CD4-positive, CD25-positive, alpha-beta regulatory T cell (primary cell): ENCODE results near the gene SCRN1. TPM values are rescaled to one million over a fixed set of nuclear protein-coding genes. Genes with fewer than 3 reads are reported as not detected.
A peak's percentile ranks its signal among the peaks of the same experiment; 100 is the strongest.

Source experiments
- ATAC-seq, 2 donors: fragments of 150-1000 bp; cut with Tn5 transposase; one replicate each; pipeline ENCODE4 v1.10.0; 2021; ENCODE audit warnings: low read depth in 2 of 2, moderate number of reproducible peaks in 2 of 2, moderate library complexity in 1 of 2
- DNase-seq, 3 donors: peaks; one replicate each; pipeline versions ENCODE4 v3.0.0 to v3.0.0-alpha.2; 2012 to 2022; ENCODE audit warnings: mixed read lengths in 1 of 3
- H3K27ac ChIP-seq: one replicate; pipeline ENCODE4 v1.7.0; 2013; ENCODE audit warnings: mild to moderate bottlenecking, low read length; ENCODE audit not compliant: insufficient read depth, poor library complexity, severe bottlenecking
- H3K27me3 ChIP-seq: one replicate; pipeline ENCODE4 v1.7.0; 2013; ENCODE audit warnings: low read length; ENCODE audit not compliant: control insufficient read depth, insufficient read depth
- H3K36me3 ChIP-seq: one replicate; pipeline ENCODE4 v1.7.0; 2013; ENCODE audit warnings: mild to moderate bottlenecking, low read length, moderate library complexity; ENCODE audit not compliant: control insufficient read depth, insufficient read depth
- H3K4me1 ChIP-seq: 2 replicates; pipeline ENCODE4 v1.7.0; 2013; ENCODE audit warnings: mild to moderate bottlenecking, low read length; ENCODE audit not compliant: insufficient read depth, control insufficient read depth, poor library complexity, severe bottlenecking
- H3K4me3 ChIP-seq: one replicate; pipeline ENCODE4 v1.7.0; 2013; ENCODE audit warnings: low read depth, mild to moderate bottlenecking, low read length, moderate library complexity
- H3K9me3 ChIP-seq, 2 experiments: 1 replicate in 1 of 2; 2 replicates in 1 of 2; pipeline ENCODE4 v1.7.0; 2013; ENCODE audit warnings: low read length in 2 of 2, mild to moderate bottlenecking in 1 of 2, moderate library complexity in 1 of 2; ENCODE audit not compliant: control insufficient read depth in 2 of 2
- H3K27ac Mint-ChIP-seq, 3 donors: one replicate each; pipeline ENCODE4 v1.8.0; 2020 to 2022; ENCODE audit warnings: mild to moderate bottlenecking in 3 of 3, mixed read lengths in 3 of 3, moderate library complexity in 2 of 3
- H3K27me3 Mint-ChIP-seq: one replicate; pipeline ENCODE4 v1.8.0; 2022; ENCODE audit warnings: mild to moderate bottlenecking, mixed read lengths
- H3K36me3 Mint-ChIP-seq: one replicate; pipeline ENCODE4 v1.8.0; 2020; ENCODE audit warnings: mixed read lengths
- H3K4me1 Mint-ChIP-seq, 4 donors: one replicate each; pipeline ENCODE4 v1.8.0; 2020 to 2022; ENCODE audit warnings: mixed read lengths in 4 of 4, mild to moderate bottlenecking in 1 of 4
- H3K4me3 Mint-ChIP-seq, 4 donors: one replicate each; pipeline ENCODE4 v1.8.0; 2020 to 2022; ENCODE audit warnings: mild to moderate bottlenecking in 4 of 4, mixed read lengths in 4 of 4, moderate library complexity in 3 of 4
- H3K9me3 Mint-ChIP-seq, 7 donors: one replicate each; pipeline ENCODE4 v1.8.0; 2020 to 2022; ENCODE audit warnings: mixed read lengths in 7 of 7, mild to moderate bottlenecking in 3 of 7, moderate library complexity in 2 of 7
- polyA plus RNA-seq, 4 donors: library from polyadenylated mRNA; unstranded; fragments of 300-500 nt; fragmentation: Illumina TruSeq; gene quantifications; one replicate each; pipeline ENCODE4 v1.2.3, GENCODE V29; 2021
- total RNA-seq: library from RNA; stranded (reverse); gene quantifications from one replicate; pipeline ENCODE4 v1.2.3, GENCODE V29; 2022

Gene SCRN1
- total and polyA plus RNA-seq, 5 donors from 2014 or later: 0.91 to 2.1 (median 1.9) TPM

DNA sequence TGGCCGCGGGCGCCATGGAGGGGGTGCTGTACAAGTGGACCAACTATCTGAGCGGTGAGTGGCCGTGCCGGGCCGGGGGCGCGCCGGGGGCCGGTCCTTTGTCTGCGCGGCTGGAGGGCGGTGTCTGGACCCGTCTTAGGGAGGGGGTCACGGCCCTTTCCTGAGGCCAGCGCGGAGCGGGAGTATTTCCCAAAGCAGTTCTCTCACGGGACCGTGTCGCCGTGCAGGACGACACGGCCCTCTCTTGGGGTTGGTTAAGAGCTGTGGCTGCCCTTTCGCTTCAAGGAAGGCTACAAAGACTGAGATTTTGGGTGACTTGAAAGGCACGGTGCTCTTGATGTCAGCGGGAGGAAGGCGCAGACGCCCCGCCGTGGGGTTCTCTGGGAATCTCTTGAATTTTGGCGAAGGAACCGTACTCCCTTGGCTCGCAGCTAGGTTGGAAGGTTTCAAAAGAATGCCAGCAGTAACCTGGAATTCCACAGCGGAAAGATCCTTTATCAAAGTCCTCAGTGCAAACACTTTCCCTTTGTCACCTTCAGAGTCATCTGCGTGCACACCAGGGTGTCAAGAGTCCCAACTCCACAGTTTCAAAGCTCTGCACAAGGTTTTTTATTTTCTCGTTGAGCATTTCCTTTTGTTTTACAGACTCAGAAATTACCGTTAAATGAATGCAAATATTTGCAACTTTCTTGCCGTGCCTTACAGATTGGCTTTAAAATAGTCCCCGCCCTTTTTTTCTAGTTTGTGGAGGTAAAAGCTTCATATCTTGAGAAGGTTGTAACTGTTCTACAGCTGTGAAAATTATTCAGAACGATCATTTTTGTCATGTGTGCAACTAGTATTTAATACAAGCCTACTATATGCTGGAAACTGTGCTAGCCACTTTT is 39.4 kb upstream of the SCRN1 start:
- Histone ChIP-seq H3K9me3 (no peaks in the 10 kb centered on the region), H3K27me3 (no peaks in the 10 kb centered on the region), H3K36me3 (no peaks in the 10 kb centered on the region), H3K4me1 (peaks cover 42% of the 10 kb centered on the region), H3K27ac (peak overlapping the region; percentile 83), H3K4me3 (peak overlapping the region; percentile 86)
- DNase-seq: peak in 2 of 3 donors; percentile 51 to 66
- no peak for ATAC-seq
- Mint-ChIP-seq H3K4me1 (peaks cover 20 to 36% (median 30%) of the 10 kb centered on the region in 4 donors), H3K27me3 (no peaks in the 10 kb centered on the region), H3K27ac (peak overlapping the region in 1 of 3 donors; percentile 6), H3K4me3 (no peak overlapping the region), H3K36me3 (no peaks in the 10 kb centered on the region), H3K9me3 (no peaks in the 10 kb centered on the region)

DNA sequence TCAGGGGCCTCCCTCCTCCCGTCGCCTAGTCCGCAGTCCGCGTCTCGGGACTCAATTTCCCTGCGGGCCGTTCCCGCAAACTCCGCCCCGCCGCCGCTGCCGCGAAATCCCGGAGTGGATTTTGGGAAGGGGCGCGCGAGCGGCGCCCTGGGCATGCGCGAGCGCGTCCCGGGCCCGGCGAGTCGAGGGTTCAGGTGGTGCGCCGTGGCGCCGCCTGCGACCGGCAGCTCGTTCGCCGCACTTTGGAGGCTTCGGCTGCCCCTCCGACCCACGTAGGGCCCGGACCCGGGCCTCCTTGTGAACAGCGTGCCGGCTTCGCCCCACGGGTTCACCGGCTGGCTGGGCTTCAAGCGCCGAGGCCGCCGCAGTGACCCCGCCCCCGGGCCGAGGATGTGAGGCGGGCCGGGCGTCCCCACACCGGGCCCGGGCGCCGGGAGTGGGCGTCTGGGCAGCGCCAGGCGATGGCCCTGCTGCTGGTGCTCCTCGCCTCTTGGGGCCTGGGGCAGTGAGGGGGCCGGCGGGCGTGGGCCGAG is 38.7 kb upstream of the SCRN1 start, which contains the start of gene PLEKHA8:
PLEKHA8 (plus strand) TSS at position 197 of the 533 bp plus-strand sequence. CDS start 351 bp downstream, outside the sequence.
- peak; percentile 82 to 92 (median 90) for DNase-seq
- peak within 1 kb of the TSS; percentile 64 to 94 (median 87) for H3K27ac Mint-ChIP-seq
- peaks cover 20 to 43% (median 34%) of the 10 kb centered on the region in 4 donors for H3K4me1 Mint-ChIP-seq
- H3K4me3 ChIP-seq: peak within 1 kb of the TSS; percentile 100
- H3K4me3 Mint-ChIP-seq: peak within 1 kb of the TSS in 2 of 4 donors; percentile 93 to 97
- peaks cover 42% of the 10 kb centered on the region for H3K4me1 ChIP-seq
- H3K27me3 Mint-ChIP-seq: no peaks in the 10 kb centered on the region
- no peaks in the 10 kb centered on the region for H3K9me3 Mint-ChIP-seq
- H3K27me3 ChIP-seq: no peaks in the 10 kb centered on the region
- H3K9me3 ChIP-seq: no peaks in the 10 kb centered on the region
- peak; percentile 37 to 43 for ATAC-seq
- no peaks in the 10 kb centered on the region for H3K36me3 ChIP-seq
- H3K27ac ChIP-seq: peak within 1 kb of the TSS; percentile 83
- H3K36me3 Mint-ChIP-seq: peaks cover 3% of the 10 kb centered on the region

DNA sequence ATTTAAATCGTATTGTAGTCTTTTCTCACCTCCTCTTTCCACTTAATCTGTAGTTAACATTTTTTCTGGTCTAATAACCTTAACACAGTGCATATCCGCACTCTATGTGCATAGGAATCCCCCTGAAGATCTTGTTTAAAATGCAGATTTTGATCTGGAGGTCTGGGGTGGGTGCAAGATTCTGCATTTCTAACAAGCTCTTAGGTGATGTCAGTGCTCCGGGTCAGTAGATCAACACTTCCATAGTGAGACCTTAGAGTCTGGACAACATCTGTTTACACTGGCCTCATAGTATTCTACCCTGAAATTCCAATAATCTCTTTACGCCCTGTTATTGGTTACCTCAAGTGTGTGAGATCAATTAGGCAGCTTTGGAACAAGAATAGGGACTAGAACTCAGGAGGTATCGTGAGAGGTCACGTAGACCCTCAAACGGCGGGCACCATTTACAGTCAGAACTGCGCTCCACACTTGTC is 38.2 kb upstream of the SCRN1 start:
- DNase-seq (no peak), ATAC-seq (no peak)
- H3K36me3 ChIP-seq: no peaks in the 10 kb centered on the region
- peaks cover 3% of the 10 kb centered on the region for H3K36me3 Mint-ChIP-seq
- H3K9me3 Mint-ChIP-seq: no peaks in the 10 kb centered on the region
- peaks cover 42% of the 10 kb centered on the region for H3K4me1 ChIP-seq
- H3K27me3 ChIP-seq: no peaks in the 10 kb centered on the region
- H3K27ac Mint-ChIP-seq: peak overlapping the region; percentile 46 to 94 (median 87)
- H3K4me1 Mint-ChIP-seq: peaks cover 20 to 45% (median 38%) of the 10 kb centered on the region in 4 donors
- peak overlapping the region; percentile 83 for H3K27ac ChIP-seq
- no peaks in the 10 kb centered on the region for H3K27me3 Mint-ChIP-seq
- no peaks in the 10 kb centered on the region for H3K9me3 ChIP-seq
- H3K4me3 Mint-ChIP-seq: peak overlapping the region in 2 of 4 donors; percentile 93 to 97
- peak overlapping the region; percentile 100 for H3K4me3 ChIP-seq

DNA sequence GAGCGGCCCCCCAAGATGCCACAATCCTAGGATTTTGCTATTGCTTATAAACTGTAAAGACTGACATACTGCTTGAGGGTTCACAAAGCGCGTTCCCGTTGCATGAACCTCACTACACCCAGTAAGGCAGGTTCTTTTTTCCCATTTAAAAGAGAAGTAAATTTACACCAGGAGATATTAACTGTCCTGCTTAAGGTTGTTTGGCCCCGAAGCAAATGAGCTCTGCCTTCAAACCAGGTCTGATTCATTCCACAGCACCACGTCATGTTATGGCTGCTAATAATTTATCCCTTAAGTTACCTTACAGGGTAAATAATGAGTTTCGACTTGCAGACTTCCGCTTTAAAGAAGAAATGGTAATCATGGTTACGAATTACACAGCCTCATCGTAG is 37.5 kb upstream of the SCRN1 start:
- H3K27me3 ChIP-seq: no peaks in the 10 kb centered on the region
- Mint-ChIP-seq H3K9me3 (no peaks in the 10 kb centered on the region), H3K4me1 (peaks cover 14 to 40% (median 36%) of the 10 kb centered on the region in 4 donors), H3K36me3 (peaks cover 3% of the 10 kb centered on the region), H3K27me3 (no peaks in the 10 kb centered on the region), H3K4me3 (peak overlapping the region in 2 of 4 donors; percentile 93 to 97), H3K27ac (peak overlapping the region; percentile 64 to 94 (median 87))
- H3K36me3 ChIP-seq: no peaks in the 10 kb centered on the region
- H3K27ac ChIP-seq: peak overlapping the region; percentile 83
- DNase-seq (peak; percentile 27 to 74 (median 71)), ATAC-seq (peak; percentile 29 to 52)
- H3K4me1 ChIP-seq: peaks cover 42% of the 10 kb centered on the region
- H3K9me3 ChIP-seq: no peaks in the 10 kb centered on the region
- H3K4me3 ChIP-seq: peak overlapping the region; percentile 100

DNA sequence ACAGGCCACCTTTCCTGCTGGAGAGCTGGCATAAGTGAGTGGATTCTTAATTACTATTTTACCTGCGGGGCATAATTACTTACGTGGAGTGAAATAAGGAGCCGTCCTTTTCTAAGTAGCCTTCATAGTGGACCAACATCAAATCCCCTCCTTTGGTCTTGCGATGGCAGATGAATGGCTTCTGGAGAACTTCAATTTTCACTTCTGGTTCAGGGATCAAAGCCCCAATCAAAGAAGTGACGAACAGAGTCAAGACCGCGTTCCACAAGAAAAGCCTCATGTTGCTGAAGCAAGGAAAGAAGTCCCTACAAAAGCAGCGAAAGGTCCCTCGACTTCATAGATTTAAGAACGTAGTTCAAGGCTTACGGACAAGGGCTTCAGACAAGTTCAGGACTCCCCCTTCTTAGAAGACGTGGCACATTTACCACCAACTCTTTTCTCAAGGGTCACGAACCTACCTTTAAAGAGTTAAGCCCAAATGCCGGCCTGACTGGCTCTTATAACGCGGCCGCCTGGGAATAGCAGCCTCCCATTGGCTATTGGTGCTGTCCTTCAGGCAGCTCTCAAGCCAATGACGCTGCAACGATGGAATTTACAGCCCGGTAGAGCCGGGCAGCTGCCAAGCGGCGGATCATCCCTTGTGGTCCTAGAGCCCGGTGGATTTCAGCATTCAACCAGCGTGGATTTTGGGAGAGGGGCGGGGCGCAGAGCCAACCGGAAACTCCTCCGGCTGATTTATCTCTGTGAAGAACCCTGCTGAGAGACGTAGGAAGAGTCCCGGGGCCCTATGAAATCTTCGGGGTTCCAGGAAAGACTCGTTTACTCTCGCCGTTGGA is 36.8 kb upstream of the SCRN1 start, which contains the start of gene FKBP14:
FKBP14 (minus strand) TSS at position 474 of the 836 bp plus-strand sequence; CDS start at position 280, 194 bp downstream.
- H3K27me3 ChIP-seq: no peaks in the 10 kb centered on the region
- Mint-ChIP-seq H3K4me3 (peak within 1 kb of the TSS in 2 of 4 donors; percentile 93 to 97), H3K36me3 (peaks cover 3% of the 10 kb centered on the region), H3K27ac (peak within 1 kb of the TSS; percentile 87 to 94 (median 90)), H3K9me3 (no peaks in the 10 kb centered on the region), H3K4me1 (peaks cover 14 to 40% (median 36%) of the 10 kb centered on the region in 4 donors), H3K27me3 (no peaks in the 10 kb centered on the region)
- H3K9me3 ChIP-seq: no peaks in the 10 kb centered on the region
- H3K36me3 ChIP-seq: no peaks in the 10 kb centered on the region
- H3K4me3 ChIP-seq: peak within 1 kb of the TSS; percentile 100
- ATAC-seq (peak; percentile 84 to 89), DNase-seq (peak; percentile 87 to 99 (median 91))
- H3K4me1 ChIP-seq: peaks cover 42% of the 10 kb centered on the region
- peak within 1 kb of the TSS; percentile 83 for H3K27ac ChIP-seq

DNA sequence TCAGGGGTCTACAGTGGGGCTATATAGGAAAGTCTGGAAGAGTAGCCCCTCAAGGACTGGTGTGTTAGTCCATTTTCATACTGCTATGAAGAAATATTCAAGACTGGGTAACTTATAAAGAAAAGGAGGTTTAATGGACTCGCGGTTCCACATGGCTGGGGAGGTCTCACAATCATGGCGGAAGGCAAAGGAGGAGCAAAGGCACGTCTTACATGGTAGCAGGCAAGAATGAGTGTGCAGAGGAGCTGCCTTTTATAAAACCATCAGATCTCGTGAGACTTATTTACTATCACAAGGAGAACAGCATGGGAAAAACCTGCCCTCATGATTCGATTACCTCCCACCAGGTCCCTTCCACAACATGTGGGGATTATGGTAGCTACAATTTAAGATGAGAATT is 33.9 kb upstream of the SCRN1 start:
- no peak overlapping the region for H3K4me3 ChIP-seq
- Mint-ChIP-seq H3K4me3 (peak overlapping the region in 2 of 4 donors; percentile 36 to 81), H3K27ac (peak overlapping the region in 1 of 3 donors; percentile 19), H3K36me3 (peaks cover 5% of the 10 kb centered on the region), H3K4me1 (peaks cover 14 to 46% (median 43%) of the 10 kb centered on the region in 4 donors), H3K27me3 (no peaks in the 10 kb centered on the region), H3K9me3 (no peaks in the 10 kb centered on the region)
- peaks cover 24% of the 10 kb centered on the region for H3K4me1 ChIP-seq
- H3K27me3 ChIP-seq: no peaks in the 10 kb centered on the region
- no peak overlapping the region for H3K27ac ChIP-seq
- no peak for ATAC-seq
- DNase-seq: no peak
- peaks cover under 1% of the 10 kb centered on the region for H3K36me3 ChIP-seq
- no peaks in the 10 kb centered on the region for H3K9me3 ChIP-seq

DNA sequence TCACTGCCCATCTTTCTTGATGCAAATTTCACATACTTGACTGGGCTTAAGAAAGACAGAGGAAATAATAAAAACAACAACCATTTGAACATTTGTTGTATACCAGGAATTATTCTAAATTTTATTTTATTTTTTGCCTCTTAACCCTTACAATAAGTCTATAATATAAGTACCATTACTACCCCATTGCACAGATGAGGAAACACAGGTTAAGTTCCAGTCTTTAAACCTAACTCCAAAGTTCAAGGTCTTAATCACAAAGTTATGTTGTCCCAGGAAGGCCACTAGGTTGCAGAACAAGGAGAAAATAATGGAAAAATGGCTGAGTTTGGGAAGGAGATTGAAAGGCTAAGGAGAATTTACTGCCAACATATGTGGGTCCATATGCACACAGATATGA is 33.4 kb upstream of the SCRN1 start:
- H3K9me3 Mint-ChIP-seq: no peaks in the 10 kb centered on the region
- H3K4me1 Mint-ChIP-seq: peaks cover 14 to 46% (median 43%) of the 10 kb centered on the region in 4 donors
- Histone ChIP-seq H3K27me3 (no peaks in the 10 kb centered on the region), H3K9me3 (no peaks in the 10 kb centered on the region), H3K27ac (no peak overlapping the region), H3K4me3 (no peak overlapping the region), H3K4me1 (peaks cover 24% of the 10 kb centered on the region), H3K36me3 (peaks cover 4% of the 10 kb centered on the region)
- no peak for ATAC-seq
- peak overlapping the region in 1 of 3 donors; percentile 17 for H3K27ac Mint-ChIP-seq
- no peak for DNase-seq
- H3K4me3 Mint-ChIP-seq: peak overlapping the region in 3 of 4 donors; percentile 5 to 81 (median 8)
- H3K27me3 Mint-ChIP-seq: no peaks in the 10 kb centered on the region
- peaks cover 9% of the 10 kb centered on the region for H3K36me3 Mint-ChIP-seq
